ENCODE results near the gene ANGPTL7.

ANGPTL7 gene

GRCh38 chr1:11187000-11187399 is 2.2 kb upstream of the ANGPTL7 start:
- Histone ChIP-seq H2AK5ac (ENCODE audit: low read length, severe bottlenecking) (no peak overlapping the region), H3K4me2 (ENCODE audit: low read length, poor library complexity, severe bottlenecking) (no peak overlapping the region), H3K4ac (ENCODE audit: low read depth in 1 of 2, low read length in 2 of 2) (no peak overlapping the region), H2AFZ (ENCODE audit: low read depth, low read length) (no peak overlapping the region), H3K36me3 (ENCODE audit: control insufficient read depth in 1 of 2, insufficient read depth in 2 of 2, low read depth in 1 of 2, low read length in 2 of 2) (peaks cover 27 to 59% of the 10 kb centered on the region in 2 experiments), H4K8ac (ENCODE audit: low read length) (no peak overlapping the region), H3K79me1 (replicated peaks; ENCODE audit: low read length, poor library complexity, severe bottlenecking) (peaks cover 32% of the 10 kb centered on the region), H4K91ac (ENCODE audit: low read length) (no peak overlapping the region), H3K23ac (ENCODE audit: low read length in 2 of 2) (no peak overlapping the region), H3K4me1 (ENCODE audit: control insufficient read depth, insufficient read depth, low read depth, low read length) (peaks cover 4% of the 10 kb centered on the region), H2BK120ac (ENCODE audit: low read depth, low read length) (no peak overlapping the region), H3K18ac (ENCODE audit: low read depth in 1 of 2, low read length in 2 of 2) (no peak overlapping the region), H3K27me3 (ENCODE audit: control insufficient read depth in 1 of 2, insufficient read depth in 1 of 2, low read length in 2 of 2) (no peaks in the 10 kb centered on the region), H2BK5ac (ENCODE audit: low read depth, low read length, poor library complexity, severe bottlenecking) (no peak overlapping the region), H3K9me3 (ENCODE audit: control insufficient read depth, low read length) (no peaks in the 10 kb centered on the region), H3K27ac (ENCODE audit: low read length, poor library complexity, severe bottlenecking) (no peak overlapping the region), H3K4me3 (ENCODE audit: insufficient read depth in 1 of 2, low read depth in 1 of 2, low read length in 2 of 2) (no peak overlapping the region), H3K9ac (ENCODE audit: low read length) (no peak overlapping the region), H2BK12ac (ENCODE audit: low read length in 2 of 2) (no peak overlapping the region), H3K14ac (ENCODE audit: low read length in 2 of 2) (no peak overlapping the region), H2BK15ac (ENCODE audit: low read depth, poor library complexity, severe bottlenecking) (no peak overlapping the region)
- 97% methylated on average over 2 of the region's 3 CpGs for WGBS
- DNase-seq, result no peak

DNA sequence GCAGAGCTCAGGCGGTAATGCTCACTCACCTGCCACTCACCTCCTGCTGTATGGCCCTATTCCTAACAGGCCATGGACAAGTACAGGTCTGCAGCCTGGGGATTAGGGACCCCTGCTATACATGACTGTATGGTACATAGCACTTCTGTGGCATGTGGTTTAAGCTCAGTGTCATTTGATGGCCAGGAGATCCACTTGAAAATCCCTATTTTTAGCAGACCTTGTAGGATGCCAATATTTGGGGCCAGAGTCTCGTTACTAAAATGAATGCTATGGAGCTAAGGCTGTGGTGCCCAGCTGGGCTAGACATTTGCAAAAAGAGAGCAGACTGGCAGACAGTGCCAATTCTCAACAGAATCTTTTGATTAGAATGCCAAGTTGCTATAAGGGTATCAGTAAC is 1.7 kb upstream of the ANGPTL7 start:
- no peak overlapping the region for H3K27ac ChIP-seq (ENCODE audit: low read length, poor library complexity, severe bottlenecking)
- no peak overlapping the region for H2BK12ac ChIP-seq (ENCODE audit: low read length in 2 of 2)
- no peak overlapping the region for H4K8ac ChIP-seq (ENCODE audit: low read length)
- no peak overlapping the region for H2AK5ac ChIP-seq (ENCODE audit: low read length, severe bottlenecking)
- no peak overlapping the region for H3K4ac ChIP-seq (ENCODE audit: low read depth in 1 of 2, low read length in 2 of 2)
- H2BK15ac ChIP-seq (ENCODE audit: low read depth, poor library complexity, severe bottlenecking), result no peak overlapping the region
- H2BK5ac ChIP-seq (ENCODE audit: low read depth, low read length, poor library complexity, severe bottlenecking), result no peak overlapping the region
- DNase-seq, result no peak
- no peaks in the 10 kb centered on the region for H3K9me3 ChIP-seq (ENCODE audit: control insufficient read depth, low read length)
- H3K14ac ChIP-seq (ENCODE audit: low read length in 2 of 2), result no peak overlapping the region
- H3K4me1 ChIP-seq (ENCODE audit: control insufficient read depth, insufficient read depth, low read depth, low read length), result peaks cover 4% of the 10 kb centered on the region
- no peak overlapping the region for H4K91ac ChIP-seq (ENCODE audit: low read length)
- H3K18ac ChIP-seq (ENCODE audit: low read depth in 1 of 2, low read length in 2 of 2), result no peak overlapping the region
- no peak overlapping the region for H3K4me3 ChIP-seq (ENCODE audit: insufficient read depth in 1 of 2, low read depth in 1 of 2, low read length in 2 of 2)
- no peaks in the 10 kb centered on the region for H3K27me3 ChIP-seq (ENCODE audit: control insufficient read depth in 1 of 2, insufficient read depth in 1 of 2, low read length in 2 of 2)
- H3K9ac ChIP-seq (ENCODE audit: low read length), result no peak overlapping the region
- peaks cover 33% of the 10 kb centered on the region for H3K79me1 ChIP-seq (replicated peaks; ENCODE audit: low read length, poor library complexity, severe bottlenecking)
- no peak overlapping the region for H3K4me2 ChIP-seq (ENCODE audit: low read length, poor library complexity, severe bottlenecking)
- no peak overlapping the region for H2BK120ac ChIP-seq (ENCODE audit: low read depth, low read length)
- no peak overlapping the region for H2AFZ ChIP-seq (ENCODE audit: low read depth, low read length)
- WGBS, result 93% methylated on average over 2 of the region's 2 CpGs
- peaks cover 30 to 59% of the 10 kb centered on the region in 2 experiments for H3K36me3 ChIP-seq (ENCODE audit: control insufficient read depth in 1 of 2, insufficient read depth in 2 of 2, low read depth in 1 of 2, low read length in 2 of 2)
- H3K23ac ChIP-seq (ENCODE audit: low read length in 2 of 2), result no peak overlapping the region

DNA sequence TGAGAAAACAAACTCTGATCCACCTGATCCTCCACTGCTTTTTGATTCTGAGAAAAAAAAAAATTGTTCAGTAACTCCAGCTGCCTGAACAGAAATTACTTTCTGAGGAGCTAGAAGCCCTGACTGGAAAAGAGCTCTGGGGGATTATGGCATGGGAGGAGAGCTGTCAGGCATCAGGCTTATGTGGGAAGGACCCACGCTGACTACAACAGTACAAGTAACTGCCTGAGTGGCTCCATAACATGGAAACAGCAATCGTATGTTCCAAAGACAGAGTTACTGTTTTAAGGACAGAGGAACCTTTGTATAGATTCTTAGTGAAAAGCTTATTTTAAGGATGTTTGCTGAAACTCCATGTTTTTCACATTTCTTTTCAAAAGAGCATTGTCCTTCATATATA is 1.2 kb upstream of the ANGPTL7 start:
- H3K4me1 ChIP-seq (ENCODE audit: control insufficient read depth, insufficient read depth, low read depth, low read length), result peaks cover 4% of the 10 kb centered on the region
- no peak overlapping the region for H4K91ac ChIP-seq (ENCODE audit: low read length)
- H3K27ac ChIP-seq (ENCODE audit: low read length, poor library complexity, severe bottlenecking), result no peak overlapping the region
- WGBS, result 100% methylated on average over 2 of the region's 2 CpGs
- H3K4me2 ChIP-seq (ENCODE audit: low read length, poor library complexity, severe bottlenecking), result no peak overlapping the region
- H3K4me3 ChIP-seq (ENCODE audit: insufficient read depth in 1 of 2, low read depth in 1 of 2, low read length in 2 of 2), result no peak overlapping the region
- no peak overlapping the region for H2BK12ac ChIP-seq (ENCODE audit: low read length in 2 of 2)
- no peak overlapping the region for H4K8ac ChIP-seq (ENCODE audit: low read length)
- no peak overlapping the region for H2AK5ac ChIP-seq (ENCODE audit: low read length, severe bottlenecking)
- no peak overlapping the region for H2BK15ac ChIP-seq (ENCODE audit: low read depth, poor library complexity, severe bottlenecking)
- no peak for DNase-seq
- H2BK5ac ChIP-seq (ENCODE audit: low read depth, low read length, poor library complexity, severe bottlenecking), result no peak overlapping the region
- H3K36me3 ChIP-seq (ENCODE audit: control insufficient read depth in 1 of 2, insufficient read depth in 2 of 2, low read depth in 1 of 2, low read length in 2 of 2), result peaks cover 31 to 60% of the 10 kb centered on the region in 2 experiments
- H2BK120ac ChIP-seq (ENCODE audit: low read depth, low read length), result no peak overlapping the region
- peaks cover 32% of the 10 kb centered on the region for H3K79me1 ChIP-seq (replicated peaks; ENCODE audit: low read length, poor library complexity, severe bottlenecking)
- no peak overlapping the region for H3K23ac ChIP-seq (ENCODE audit: low read length in 2 of 2)
- no peaks in the 10 kb centered on the region for H3K9me3 ChIP-seq (ENCODE audit: control insufficient read depth, low read length)
- H3K27me3 ChIP-seq (ENCODE audit: control insufficient read depth in 1 of 2, insufficient read depth in 1 of 2, low read length in 2 of 2), result no peaks in the 10 kb centered on the region
- no peak overlapping the region for H3K14ac ChIP-seq (ENCODE audit: low read length in 2 of 2)
- H2AFZ ChIP-seq (ENCODE audit: low read depth, low read length), result no peak overlapping the region
- H3K9ac ChIP-seq (ENCODE audit: low read length), result no peak overlapping the region
- no peak overlapping the region for H3K18ac ChIP-seq (ENCODE audit: low read depth in 1 of 2, low read length in 2 of 2)
- H3K4ac ChIP-seq (ENCODE audit: low read depth in 1 of 2, low read length in 2 of 2), result no peak overlapping the region

DNA sequence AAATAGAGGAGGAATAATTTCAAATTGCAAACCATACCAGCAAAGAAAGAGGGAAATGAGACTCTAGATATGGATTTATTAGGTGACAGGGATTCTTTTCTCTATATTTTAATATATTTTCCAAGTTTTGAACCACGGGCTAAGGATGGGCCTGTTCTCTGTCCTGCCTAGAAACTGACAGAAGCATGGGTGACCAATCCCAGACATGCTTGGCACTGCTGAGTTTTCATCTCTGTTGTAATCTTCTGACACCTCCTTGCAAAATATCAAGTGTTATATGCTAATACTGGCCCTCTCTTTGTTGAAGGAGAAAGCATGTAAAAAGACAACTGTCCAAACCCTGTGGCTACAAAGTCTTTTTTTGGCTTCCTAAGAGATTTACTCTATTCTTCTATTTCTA is 774 bp upstream of the ANGPTL7 start:
- Histone ChIP-seq H3K4ac (ENCODE audit: low read depth in 1 of 2, low read length in 2 of 2) (no peak overlapping the region), H2BK12ac (ENCODE audit: low read length in 2 of 2) (no peak overlapping the region), H3K18ac (ENCODE audit: low read depth in 1 of 2, low read length in 2 of 2) (no peak overlapping the region), H3K4me3 (ENCODE audit: insufficient read depth in 1 of 2, low read depth in 1 of 2, low read length in 2 of 2) (no peak overlapping the region), H3K9ac (ENCODE audit: low read length) (no peak overlapping the region), H3K36me3 (ENCODE audit: control insufficient read depth in 1 of 2, insufficient read depth in 2 of 2, low read depth in 1 of 2, low read length in 2 of 2) (peaks cover 36 to 64% of the 10 kb centered on the region in 2 experiments), H3K27ac (ENCODE audit: low read length, poor library complexity, severe bottlenecking) (no peak overlapping the region), H4K8ac (ENCODE audit: low read length) (no peak overlapping the region), H2AFZ (ENCODE audit: low read depth, low read length) (no peak overlapping the region), H3K9me3 (ENCODE audit: control insufficient read depth, low read length) (no peaks in the 10 kb centered on the region), H3K14ac (ENCODE audit: low read length in 2 of 2) (no peak overlapping the region), H2AK5ac (ENCODE audit: low read length, severe bottlenecking) (no peak overlapping the region), H2BK120ac (ENCODE audit: low read depth, low read length) (no peak overlapping the region), H2BK5ac (ENCODE audit: low read depth, low read length, poor library complexity, severe bottlenecking) (no peak overlapping the region), H3K27me3 (ENCODE audit: control insufficient read depth in 1 of 2, insufficient read depth in 1 of 2, low read length in 2 of 2) (no peaks in the 10 kb centered on the region), H4K91ac (ENCODE audit: low read length) (no peak overlapping the region), H2BK15ac (ENCODE audit: low read depth, poor library complexity, severe bottlenecking) (no peak overlapping the region), H3K4me2 (ENCODE audit: low read length, poor library complexity, severe bottlenecking) (no peak overlapping the region), H3K79me1 (replicated peaks; ENCODE audit: low read length, poor library complexity, severe bottlenecking) (peaks cover 33% of the 10 kb centered on the region), H3K4me1 (ENCODE audit: control insufficient read depth, insufficient read depth, low read depth, low read length) (peaks cover 4% of the 10 kb centered on the region), H3K23ac (ENCODE audit: low read length in 2 of 2) (no peak overlapping the region)
- DNase-seq, result peak; percentile 31
- WGBS, result 100% methylated on average over 1 of the region's 1 CpG

All from mesenchymal stem cell (in vitro differentiated cells and primary cell).